ENCODE measurements around the gene CMIP. TPM values are rescaled to one million over a fixed set of nuclear protein-coding genes. Genes with fewer than 3 reads are reported as not detected.

Gene CMIP
- polyA plus RNA-seq, 1 of the 3 experiments (the other 2 are of a cell fraction), result 5.4 TPM

DNA sequence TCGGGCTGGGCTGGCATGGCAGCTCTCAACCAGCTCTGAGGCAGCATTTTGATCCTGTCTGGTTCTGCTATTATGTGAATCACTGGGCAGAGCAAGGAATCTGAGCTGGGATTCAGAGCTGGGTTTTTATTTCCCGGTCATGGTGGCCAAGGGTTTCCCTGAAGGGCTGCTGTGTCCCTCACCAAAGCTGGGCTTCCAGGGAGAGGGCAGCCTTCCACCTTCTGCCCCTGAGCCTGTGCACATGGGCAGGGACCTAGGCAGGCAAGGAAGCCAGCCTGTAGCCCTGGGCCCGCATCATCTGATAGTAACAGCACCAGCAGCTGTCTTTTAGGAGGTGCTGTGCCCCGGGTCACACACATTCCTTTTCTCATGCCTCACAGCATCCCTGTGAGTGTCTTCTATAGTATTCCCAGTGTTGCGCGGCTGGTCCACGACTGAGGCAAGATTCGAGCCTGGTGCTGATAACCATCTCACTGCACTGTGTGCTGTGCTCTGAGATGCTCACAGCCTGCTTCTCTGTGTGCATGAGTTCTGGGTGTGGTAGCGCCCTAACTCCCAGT is 249.2 kb downstream of the CMIP start:
- Histone ChIP-seq H3K9ac (no peak overlapping the region), H3K79me2 (ENCODE audit: insufficient read depth) (no peaks in the 10 kb centered on the region), H3K4me2 (no peak overlapping the region), H2AFZ (ENCODE audit: low read depth) (no peak overlapping the region), H4K20me1 (ENCODE audit: insufficient read depth) (no peaks in the 10 kb centered on the region), H3K27ac (ENCODE audit: low read depth in 2 of 2, low read length in 1 of 2) (no peak overlapping the region), H3K9me2 (no peaks in the 10 kb centered on the region), H3K9me3 (no peaks in the 10 kb centered on the region), H3K4me3 (ENCODE audit: low read depth in 2 of 2, low read length in 1 of 2) (no peak overlapping the region), H3K36me3 (replicated peaks in 1 of 2; ENCODE audit: control insufficient read depth in 1 of 2, insufficient read depth in 2 of 2, low read length in 1 of 2) (peaks cover 0 to 22% of the 10 kb centered on the region in 2 experiments), H3K4me1 (ENCODE audit: control insufficient read depth in 1 of 2, insufficient read depth in 2 of 2, low read depth in 1 of 2, low read length in 1 of 2) (peaks cover 0 to 8% of the 10 kb centered on the region in 2 experiments; a peak in 2 of 4 replicates), H3K27me3 (ENCODE audit: insufficient read depth) (no peaks in the 10 kb centered on the region), H3F3A (replicated peaks; ENCODE audit: insufficient read depth) (no peaks in the 10 kb centered on the region)
- ChIA-PET CTCF (interaction anchor here (1.1 to 2.1 kb wide), 2 partner anchors 36 to 290 kb away, joined by 3 to 8 read pairs; no protein-coding TSS in a partner anchor), POLR2A (no interaction called here)
- TF ChIP-seq EZH2phosphoT487 (IDR thresholded peaks at IDR 0.05; ENCODE audit: borderline replicate concordance, low read depth), result no peak
- no peak for TF ChIP-seq CTCF (IDR thresholded peaks at IDR 0.05)
- TF ChIP-seq POLR2AphosphoS5 (IDR thresholded peaks at IDR 0.05; ENCODE audit: low read depth, low read length), result no peak
- TF ChIP-seq RXRA (IDR thresholded peaks at IDR 0.05; ENCODE audit: borderline replicate concordance, low read depth), result no peak
- TF ChIP-seq, protein P1, sequence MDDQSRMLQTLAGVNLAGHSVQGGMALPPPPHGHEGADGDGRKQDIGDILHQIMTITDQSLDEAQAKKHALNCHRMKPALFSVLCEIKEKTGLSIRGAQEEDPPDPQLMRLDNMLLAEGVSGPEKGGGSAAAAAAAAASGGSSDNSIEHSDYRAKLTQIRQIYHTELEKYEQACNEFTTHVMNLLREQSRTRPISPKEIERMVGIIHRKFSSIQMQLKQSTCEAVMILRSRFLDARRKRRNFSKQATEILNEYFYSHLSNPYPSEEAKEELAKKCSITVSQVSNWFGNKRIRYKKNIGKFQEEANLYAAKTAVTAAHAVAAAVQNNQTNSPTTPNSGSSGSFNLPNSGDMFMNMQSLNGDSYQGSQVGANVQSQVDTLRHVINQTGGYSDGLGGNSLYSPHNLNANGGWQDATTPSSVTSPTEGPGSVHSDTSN (IDR thresholded peaks at IDR 0.05), result no peak
- TF ChIP-seq GATA2 (CRISPR knock-in tag; IDR thresholded peaks at IDR 0.05), result no peak
- TF ChIP-seq GABPA (IDR thresholded peaks at IDR 0.05; ENCODE audit: low read depth), result no peak
- TF ChIP-seq RAD21 (IDR thresholded peaks at IDR 0.05; ENCODE audit: low read length), result no peak
- no peak for TF ChIP-seq MEF2A (IDR thresholded peaks at IDR 0.05; ENCODE audit: borderline replicate concordance, low read depth)
- no peak for TF ChIP-seq ELF1 (IDR thresholded peaks at IDR 0.05)
- TF ChIP-seq TCF12 (IDR thresholded peaks at IDR 0.05), result no peak
- no peak for TF ChIP-seq MXI1 (IDR thresholded peaks at IDR 0.05; ENCODE audit: low read depth, low read length)
- TF ChIP-seq, protein P2, sequence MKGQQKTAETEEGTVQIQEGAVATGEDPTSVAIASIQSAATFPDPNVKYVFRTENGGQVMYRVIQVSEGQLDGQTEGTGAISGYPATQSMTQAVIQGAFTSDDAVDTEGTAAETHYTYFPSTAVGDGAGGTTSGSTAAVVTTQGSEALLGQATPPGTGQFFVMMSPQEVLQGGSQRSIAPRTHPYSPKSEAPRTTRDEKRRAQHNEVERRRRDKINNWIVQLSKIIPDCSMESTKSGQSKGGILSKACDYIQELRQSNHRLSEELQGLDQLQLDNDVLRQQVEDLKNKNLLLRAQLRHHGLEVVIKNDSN (IDR thresholded peaks at IDR 0.05; ENCODE audit: borderline replicate concordance, low read depth), result no peak
- TF ChIP-seq TEAD4 (IDR thresholded peaks at IDR 0.05; ENCODE audit: borderline replicate concordance, insufficient read depth), result no peak
- no peak for TF ChIP-seq FOXJ3 (CRISPR knock-in tag; IDR thresholded peaks at IDR 0.05)
- no peak for TF ChIP-seq SMC3 (IDR thresholded peaks at IDR 0.05; ENCODE audit: low read depth, low read length)
- TF ChIP-seq USF2 (IDR thresholded peaks at IDR 0.05; ENCODE audit: borderline replicate concordance, low read depth, low read length), result no peak
- no peak for TF ChIP-seq ZBTB33 (IDR thresholded peaks at IDR 0.05; ENCODE audit: borderline replicate concordance, low read depth)
- WGBS (ENCODE audit: low lambda C conversion rate), result 90% methylated on average over 2 of the region's 9 CpGs
- DNase-seq, result no peak

All from SK-N-SH (cell line).